HG03457 (cell line): ENCODE results near the gene MACF1.

ENCODE experiments used
- ATAC-seq: cut with Tn5 transposase; IDR thresholded peaks from one replicate; pipeline ENCODE4 v1.9.1; 2021; ENCODE audit warnings: moderate number of reproducible peaks; ENCODE audit not compliant: unreplicated experiment

Gene MACF1

GRCh38 chr1:39348278-39348677 lies 143.8 kb downstream of the MACF1 start:
- ATAC-seq = no peak

- ATAC-seq = no peak
Measured at GRCh38 chr1:39352881-39353280, 148.4 kb downstream of the MACF1 start.

GRCh38 chr1:39354572-39354971 lies 150.1 kb downstream of the MACF1 start:
- no peak for ATAC-seq

GRCh38 chr1:39358491-39358890 lies 154.0 kb downstream of the MACF1 start:
- ATAC-seq = no peak

- ATAC-seq = no peak
Measured at GRCh38 chr1:39359028-39359570, 154.6 kb downstream of the MACF1 start.

- no peak for ATAC-seq
Measured at GRCh38 chr1:39360731-39361130, 156.2 kb downstream of the MACF1 start.

GRCh38 chr1:39361446-39361845 lies 157.0 kb downstream of the MACF1 start:
- ATAC-seq = no peak

GRCh38 chr1:39363267-39363666 lies 158.8 kb downstream of the MACF1 start:
- no peak for ATAC-seq

GRCh38 chr1:39368045-39368444 lies 163.6 kb downstream of the MACF1 start:
- ATAC-seq = no peak

GRCh38 chr1:39369565-39369964 lies 165.1 kb downstream of the MACF1 start:
- ATAC-seq = no peak

- ATAC-seq = no peak
Measured at GRCh38 chr1:39370602-39371001, 166.1 kb downstream of the MACF1 start.

- no peak for ATAC-seq
Measured at GRCh38 chr1:39372105-39372504, 167.6 kb downstream of the MACF1 start.

GRCh38 chr1:39376656-39377055 lies 172.2 kb downstream of the MACF1 start:
- no peak for ATAC-seq

GRCh38 chr1:39378377-39378776 lies 173.9 kb downstream of the MACF1 start:
- ATAC-seq = no peak

- ATAC-seq = no peak
Measured at GRCh38 chr1:39379187-39379586, 174.7 kb downstream of the MACF1 start.

GRCh38 chr1:39380036-39380435 lies 175.5 kb downstream of the MACF1 start:
- no peak for ATAC-seq

GRCh38 chr1:39381839-39382238 lies 177.3 kb downstream of the MACF1 start:
- no peak for ATAC-seq

GRCh38 chr1:39384305-39384704 lies 179.8 kb downstream of the MACF1 start:
- no peak for ATAC-seq

- no peak for ATAC-seq
Measured at GRCh38 chr1:39385067-39385988, 180.8 kb downstream of the MACF1 start.

- ATAC-seq = no peak
Measured at GRCh38 chr1:39386997-39387396, 182.5 kb downstream of the MACF1 start.

GRCh38 chr1:39387452-39387851 lies 183.0 kb downstream of the MACF1 start:
- no peak for ATAC-seq
